COR-L47 (cell line): ENCODE results near the gene CNN2.

Source experiments
- DNase-seq: peaks from one replicate; lab custom pipeline; 2025; lab: John Stamatoyannopoulos, UW

The CNN2 gene

DNA sequence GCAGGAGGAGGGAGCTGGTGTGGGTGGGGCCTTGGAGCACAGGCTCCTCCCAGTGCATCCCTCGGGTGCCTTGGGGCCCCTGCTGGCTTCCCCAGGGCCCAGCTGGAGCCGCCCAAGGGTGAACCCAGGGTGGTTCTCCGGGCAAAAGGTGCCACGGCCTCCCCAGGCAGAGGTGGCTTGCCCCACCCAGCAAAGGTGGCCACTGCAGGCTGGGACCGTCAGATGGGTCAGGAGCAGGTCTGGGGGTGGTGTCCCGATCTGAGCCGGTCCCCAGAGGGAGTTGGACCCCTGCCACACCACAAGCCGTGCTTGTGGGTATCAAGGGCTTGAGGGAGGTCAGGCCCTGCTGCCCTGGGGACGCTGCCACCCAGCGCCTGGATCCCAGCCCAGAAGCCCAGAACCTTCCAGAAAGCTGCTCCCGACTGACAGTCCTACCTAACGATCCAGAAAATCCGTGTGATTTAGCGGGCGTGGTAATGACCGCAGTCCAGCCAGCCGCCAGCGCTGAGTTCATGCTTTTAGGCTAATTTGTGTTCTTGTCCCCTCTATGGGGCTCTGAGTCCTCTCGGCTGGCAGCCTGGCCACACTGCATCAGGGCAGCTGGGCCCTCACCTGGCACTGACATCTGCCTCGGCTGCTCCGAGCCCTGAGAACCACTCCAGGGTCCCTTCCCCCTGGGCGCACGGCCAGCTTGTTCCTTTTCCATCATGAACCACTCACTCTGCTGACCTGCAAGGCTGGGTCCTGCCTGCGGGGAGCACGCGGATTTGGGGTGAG lies 31.2 kb upstream of the CNN2 start:
- DNase-seq = no peak

DNA sequence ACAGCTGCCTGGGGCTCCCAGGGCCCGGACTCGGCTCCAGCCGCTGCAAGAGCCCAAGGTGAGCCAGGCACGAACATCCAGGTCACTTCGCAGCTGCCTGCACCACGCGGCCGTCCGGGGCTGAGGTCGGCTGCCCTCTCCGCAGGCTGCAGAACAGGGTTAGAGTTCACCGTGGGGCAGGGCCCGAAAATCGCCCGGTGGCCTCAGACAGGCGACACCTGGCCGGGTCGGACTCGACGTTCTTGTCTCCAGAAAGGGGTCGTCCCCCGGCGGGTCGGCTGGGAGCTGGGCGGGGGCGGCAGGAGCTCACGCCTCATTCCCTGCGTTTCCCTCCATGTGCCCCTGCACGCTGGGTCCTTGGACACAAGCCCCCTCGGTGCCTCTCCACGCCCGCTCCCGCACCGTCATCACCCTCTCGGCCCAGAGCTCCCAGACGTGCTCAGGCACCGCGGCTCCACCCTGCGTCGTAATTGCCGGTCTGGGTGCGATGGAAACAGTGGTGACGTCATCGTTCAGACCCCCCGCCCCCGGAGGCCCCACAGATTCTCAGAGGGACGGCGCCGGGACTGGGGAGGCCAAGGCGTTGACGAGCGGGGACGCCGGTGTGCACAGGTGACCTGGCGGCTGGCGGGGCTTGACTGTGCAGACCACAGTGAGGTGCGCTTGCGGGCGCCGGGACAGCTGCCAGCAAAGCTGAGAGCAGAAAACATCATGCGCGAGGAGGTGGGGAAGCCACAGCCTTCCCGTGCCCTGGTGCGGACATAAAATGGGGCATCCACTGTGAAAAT lies 30.2 kb upstream of the CNN2 start:
- peak; percentile 65 for DNase-seq

DNA sequence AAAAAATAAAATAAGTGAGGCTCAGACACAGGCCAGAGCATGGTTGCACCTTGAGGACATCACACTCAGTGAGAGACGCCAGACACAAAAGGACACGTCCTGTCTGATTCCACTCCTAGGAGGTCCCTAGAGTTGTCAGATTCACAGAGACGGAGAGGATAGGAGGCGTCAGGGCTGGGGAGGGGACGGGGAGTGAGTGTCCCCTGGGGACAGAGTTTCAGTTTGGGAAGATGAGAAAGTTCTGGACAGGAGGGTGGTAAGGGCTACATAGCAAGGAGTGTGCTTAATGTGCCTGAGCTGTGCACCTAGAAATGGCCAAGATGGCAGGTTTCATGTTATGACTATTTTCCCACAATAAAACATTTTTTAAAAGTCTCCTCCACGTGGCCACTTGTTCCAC lies 28.3 kb upstream of the CNN2 start:
- no peak for DNase-seq

DNA sequence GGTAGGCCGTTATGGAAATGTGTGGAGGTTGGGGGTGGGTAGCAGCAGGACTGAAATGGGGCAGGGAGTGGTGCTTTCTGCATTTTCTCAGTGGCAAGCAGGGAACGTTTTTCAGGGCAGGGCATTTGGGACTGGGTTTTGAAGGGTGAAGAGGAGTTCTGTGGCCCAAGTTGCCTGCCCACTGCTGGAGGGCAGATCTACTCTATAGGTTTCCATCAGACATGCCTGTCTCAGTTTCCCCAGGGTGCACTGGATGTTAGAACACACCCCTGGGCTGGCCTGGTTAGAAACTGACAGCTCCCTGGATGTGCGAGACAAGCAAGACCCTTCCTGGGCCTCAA lies 27.1 kb upstream of the CNN2 start:
- DNase-seq = no peak

DNA sequence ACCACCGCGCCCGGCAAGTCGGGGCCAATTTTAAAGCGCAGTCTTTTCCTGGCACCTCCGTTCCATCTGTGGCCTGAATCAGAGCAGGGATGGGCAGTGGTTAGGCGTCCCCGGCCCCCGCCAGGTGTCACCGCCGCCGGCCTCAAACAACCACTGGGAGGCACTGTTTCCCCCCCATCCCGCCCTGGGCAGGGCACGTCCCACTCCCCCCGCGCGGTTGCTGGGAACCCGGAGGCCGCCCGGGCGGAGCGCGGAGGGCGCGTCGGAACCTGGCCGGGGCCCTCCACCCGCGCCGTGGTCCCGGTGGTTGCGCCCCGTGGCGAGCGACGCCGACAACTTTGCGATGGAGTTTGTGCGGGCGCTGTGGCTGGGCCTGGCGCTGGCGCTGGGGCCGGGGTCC lies 26.3 kb upstream of the CNN2 start, which contains the start of gene GRIN3B:
Gene GRIN3B, plus strand, starts transcription at position 325 of the 400 bp plus-strand sequence. Its CDS starts 19 bp downstream, at position 344.
- no peak for DNase-seq

DNA sequence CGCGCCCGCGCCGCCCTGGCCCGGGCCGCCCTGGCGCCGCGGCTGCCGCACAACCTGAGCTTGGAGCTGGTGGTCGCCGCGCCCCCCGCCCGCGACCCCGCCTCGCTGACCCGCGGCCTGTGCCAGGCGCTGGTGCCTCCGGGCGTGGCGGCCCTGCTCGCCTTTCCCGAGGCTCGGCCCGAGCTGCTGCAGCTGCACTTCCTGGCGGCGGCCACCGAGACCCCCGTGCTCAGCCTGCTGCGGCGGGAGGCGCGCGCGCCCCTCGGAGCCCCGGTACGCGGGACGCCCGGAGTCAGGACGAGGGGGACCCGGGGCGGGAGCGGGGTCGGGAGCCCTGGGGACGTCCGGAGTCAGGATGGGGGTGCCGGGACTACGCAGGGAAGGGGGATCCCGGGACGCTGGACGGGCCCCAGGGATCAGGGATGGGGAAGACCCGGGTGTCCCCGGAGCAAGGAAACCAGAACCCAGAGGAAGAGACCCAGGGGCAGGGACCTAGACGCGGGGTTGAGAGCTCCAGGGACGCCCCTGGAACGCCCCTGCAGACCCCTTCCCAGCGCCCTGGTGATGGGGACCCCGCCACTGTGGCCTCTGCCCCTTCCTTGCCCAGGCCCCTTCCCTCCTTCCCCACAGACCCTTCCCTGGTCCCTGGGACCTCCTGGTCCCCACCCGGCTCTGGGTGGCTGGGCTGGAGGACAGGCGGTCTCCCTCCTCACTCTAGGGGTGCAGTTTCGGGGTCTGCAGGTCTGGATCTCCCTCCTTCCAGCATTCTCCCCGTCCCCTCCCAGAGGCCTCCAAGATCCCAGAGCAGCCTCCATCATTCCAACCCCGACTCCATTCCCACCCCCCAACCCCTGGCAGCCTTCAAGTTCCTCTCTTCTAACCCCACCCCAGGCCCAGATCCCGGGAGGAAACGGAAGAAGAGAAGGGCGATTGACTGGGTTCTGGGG lies 25.5 kb upstream of the CNN2 start:
- no peak for DNase-seq

DNA sequence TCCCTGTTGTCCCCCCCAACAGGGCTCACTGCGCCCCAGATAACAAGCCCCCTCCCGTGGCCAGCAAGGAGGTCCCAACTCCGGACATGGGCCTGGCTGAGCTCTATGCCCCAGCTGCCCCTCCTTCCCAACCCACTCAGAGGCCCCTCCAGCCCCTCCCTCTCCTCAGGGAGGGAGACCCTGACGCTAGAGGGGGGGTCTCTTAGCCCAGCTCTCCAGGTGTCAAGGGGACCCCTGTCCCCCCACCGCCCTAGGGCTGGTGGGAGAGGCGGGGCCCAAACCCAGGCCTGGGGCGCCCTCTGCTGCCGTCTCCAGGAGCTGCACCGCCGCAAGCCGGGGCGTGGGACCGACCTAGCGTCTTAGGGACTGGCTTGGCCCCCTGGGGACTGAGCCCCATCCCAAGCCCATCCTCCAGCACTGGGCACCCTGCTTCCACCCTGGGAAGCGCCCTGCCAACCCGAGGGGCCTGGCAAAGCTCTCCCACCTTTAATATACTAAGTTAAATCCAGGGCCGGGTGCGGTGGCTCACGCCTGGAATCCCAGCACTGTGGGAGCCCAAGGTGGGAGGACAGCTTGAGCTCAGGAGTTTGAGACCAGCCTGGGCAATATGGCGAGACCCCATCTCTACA lies 24.8 kb upstream of the CNN2 start:
- no peak for DNase-seq

DNA sequence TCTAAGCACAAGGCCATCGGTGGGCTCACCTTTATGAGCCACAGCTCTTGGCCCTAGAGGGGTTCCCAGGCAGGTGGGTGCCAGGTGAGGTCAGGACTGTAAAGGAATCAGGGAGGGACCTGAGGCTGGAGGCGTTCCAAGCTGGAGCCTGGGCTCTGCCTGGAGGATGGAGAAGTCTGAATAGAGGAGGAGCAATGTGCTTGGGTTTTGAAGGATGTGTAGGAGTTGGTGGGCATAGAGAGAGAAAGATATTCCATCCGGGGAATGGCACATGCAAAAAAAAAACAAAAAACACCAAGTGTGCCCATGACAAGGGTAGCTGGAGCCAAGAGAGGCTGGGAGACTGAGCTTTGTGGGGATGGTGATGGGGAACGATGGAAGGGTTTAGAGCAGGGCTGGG lies 23.8 kb upstream of the CNN2 start:
- DNase-seq = no peak

DNA sequence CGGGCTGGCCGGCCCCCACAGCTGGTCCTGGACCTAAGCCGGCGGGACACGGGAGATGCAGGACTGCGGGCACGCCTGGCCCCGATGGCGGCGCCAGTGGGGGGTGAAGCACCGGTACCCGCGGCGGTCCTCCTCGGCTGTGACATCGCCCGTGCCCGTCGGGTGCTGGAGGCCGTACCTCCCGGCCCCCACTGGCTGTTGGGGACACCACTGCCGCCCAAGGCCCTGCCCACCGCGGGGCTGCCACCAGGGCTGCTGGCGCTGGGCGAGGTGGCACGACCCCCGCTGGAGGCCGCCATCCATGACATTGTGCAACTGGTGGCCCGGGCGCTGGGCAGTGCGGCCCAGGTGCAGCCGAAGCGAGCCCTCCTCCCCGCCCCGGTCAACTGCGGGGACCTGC lies 23.1 kb upstream of the CNN2 start:
- no peak for DNase-seq

DNA sequence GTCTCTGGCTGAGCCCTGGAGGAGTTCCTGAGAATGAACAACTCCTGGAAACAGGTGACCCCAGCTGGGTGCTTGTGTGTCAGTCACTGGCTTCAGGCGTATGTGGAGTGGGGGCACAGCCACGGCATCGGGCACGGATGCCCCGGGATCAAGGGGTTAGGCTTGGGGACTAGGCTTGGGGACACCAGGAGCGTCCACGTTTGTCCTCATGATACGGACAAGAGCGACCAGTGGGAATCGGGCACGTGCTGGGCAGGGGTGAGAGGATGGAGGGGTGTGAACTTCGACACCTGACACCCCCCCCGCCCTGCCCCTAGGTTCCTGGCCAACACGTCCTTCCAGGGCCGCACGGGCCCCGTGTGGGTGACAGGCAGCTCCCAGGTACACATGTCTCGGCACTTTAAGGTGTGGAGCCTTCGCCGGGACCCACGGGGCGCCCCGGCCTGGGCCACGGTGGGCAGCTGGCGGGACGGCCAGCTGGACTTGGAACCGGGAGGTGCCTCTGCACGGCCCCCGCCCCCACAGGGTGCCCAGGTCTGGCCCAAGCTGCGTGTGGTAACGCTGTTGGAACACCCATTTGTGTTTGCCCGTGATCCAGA lies 22.1 kb upstream of the CNN2 start:
- DNase-seq = no peak

DNA sequence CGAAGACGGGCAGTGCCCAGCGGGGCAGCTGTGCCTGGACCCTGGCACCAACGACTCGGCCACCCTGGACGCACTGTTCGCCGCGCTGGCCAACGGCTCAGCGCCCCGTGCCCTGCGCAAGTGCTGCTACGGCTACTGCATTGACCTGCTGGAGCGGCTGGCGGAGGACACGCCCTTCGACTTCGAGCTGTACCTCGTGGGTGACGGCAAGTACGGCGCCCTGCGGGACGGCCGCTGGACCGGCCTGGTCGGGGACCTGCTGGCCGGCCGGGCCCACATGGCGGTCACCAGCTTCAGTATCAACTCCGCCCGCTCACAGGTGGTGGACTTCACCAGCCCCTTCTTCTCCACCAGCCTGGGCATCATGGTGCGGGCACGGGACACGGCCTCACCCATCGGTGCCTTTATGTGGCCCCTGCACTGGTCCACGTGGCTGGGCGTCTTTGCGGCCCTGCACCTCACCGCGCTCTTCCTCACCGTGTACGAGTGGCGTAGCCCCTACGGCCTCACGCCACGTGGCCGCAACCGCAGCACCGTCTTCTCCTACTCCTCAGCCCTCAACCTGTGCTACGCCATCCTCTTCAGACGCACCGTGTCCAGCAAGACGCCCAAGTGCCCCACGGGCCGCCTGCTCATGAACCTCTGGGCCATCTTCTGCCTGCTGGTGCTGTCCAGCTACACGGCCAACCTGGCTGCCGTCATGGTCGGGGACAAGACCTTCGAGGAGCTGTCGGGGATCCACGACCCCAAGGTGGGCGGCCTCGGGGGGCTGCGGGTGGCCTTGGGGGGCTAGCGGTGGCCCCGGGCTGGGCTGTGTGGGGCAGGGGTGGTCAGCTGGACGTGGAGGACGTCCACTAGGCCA lies 21.4 kb upstream of the CNN2 start:
- no peak for DNase-seq

DNA sequence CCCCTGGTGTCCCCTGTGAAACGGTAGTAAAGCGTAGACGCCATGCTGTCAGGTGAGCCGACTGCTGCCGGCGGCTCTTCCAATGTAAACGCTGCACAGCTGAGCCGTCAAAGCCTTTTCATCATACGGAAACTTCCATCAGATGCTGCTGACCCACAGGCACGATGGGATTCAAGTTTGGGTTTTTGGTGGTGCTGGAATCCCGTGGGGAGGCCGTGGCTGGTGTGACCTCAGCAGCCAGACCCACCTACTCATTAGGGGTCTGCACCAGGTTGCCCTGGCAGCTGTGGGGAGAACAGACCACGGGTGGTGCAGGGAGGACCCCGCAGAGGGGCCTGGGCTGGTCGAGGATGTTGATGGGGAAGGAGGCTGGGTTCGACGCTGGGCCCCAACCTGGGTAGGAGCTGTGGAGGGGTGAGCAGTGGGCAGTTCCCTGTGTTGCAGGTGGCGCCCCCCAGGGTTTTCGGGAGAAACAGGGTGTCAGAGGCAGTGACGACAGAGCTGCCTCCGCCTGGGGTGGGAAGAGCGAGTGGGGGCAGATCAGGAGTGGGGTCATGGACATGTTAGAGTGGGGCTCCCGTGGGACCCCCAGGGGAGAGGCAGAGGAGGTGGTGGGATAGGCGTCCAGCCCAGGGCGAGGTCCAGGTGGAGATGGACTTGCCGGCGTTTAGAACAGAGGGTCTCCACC lies 19.6 kb upstream of the CNN2 start:
- no peak for DNase-seq

DNA sequence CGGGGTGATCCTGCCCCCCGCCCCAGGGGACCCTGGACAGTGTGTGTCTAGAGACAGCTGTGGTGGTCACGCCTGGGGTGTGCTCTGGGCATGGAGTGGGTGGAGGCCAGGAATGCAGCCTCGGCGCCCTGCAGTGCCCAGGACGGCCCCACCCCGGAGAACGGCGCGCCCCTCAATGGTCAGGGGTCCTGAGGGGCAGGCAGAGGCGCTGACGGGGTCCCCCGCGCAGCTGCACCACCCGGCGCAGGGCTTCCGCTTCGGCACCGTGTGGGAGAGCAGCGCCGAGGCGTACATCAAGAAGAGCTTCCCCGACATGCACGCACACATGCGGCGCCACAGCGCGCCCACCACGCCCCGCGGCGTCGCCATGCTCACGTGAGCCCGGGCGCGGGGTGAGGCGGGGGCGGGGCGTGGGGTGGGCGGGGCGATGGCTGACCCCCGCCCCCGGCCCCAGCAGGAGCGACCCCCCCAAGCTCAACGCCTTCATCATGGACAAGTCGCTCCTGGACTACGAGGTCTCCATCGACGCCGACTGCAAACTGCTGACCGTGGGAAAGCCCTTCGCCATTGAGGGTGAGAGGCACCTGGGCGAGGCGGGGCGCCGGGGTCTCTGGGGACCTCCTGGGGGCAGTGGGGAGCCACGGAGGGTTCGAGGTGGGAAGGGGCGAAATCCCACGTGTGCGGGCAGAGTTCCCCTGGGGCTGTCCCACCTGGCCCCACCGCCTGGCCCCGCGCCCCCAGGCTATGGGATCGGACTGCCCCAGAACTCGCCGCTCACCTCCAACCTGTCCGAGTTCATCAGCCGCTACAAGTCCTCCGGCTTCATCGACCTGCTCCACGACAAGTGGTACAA lies 18.8 kb upstream of the CNN2 start:
- DNase-seq = no peak

DNA sequence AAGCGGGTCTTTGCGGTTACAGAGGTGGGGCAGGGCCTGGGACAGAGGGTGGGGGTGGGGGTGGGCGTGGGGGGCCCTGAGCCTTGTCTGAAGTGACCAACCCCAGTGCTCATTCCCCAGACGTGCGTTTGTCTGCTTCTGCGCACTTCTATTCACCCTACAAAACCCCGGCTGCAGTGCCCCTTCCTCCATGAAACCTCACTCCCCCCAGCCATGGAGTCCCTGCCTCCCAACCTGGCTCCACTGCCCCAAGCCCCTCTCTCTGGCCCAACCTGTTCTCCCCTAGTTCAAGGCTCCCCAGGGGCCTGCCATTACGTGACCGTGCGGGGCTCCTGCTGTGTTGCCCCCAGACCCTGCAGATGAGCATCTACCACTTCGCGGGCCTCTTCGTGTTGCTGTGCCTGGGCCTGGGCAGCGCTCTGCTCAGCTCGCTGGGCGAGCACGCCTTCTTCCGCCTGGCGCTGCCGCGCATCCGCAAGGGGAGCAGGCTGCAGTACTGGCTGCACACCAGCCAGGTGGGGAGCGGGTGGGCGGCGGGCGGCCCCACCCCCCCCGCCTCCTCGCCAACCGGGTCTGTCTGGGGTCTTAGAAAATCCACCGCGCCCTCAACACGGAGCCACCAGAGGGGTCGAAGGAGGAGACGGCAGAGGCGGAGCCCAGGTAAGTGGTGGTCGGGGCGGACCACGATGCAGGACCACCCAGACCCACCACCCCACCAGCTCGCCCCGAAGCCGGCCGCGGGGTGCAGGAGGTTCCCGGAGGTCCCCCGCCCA lies 18.0 kb upstream of the CNN2 start:
- no peak for DNase-seq

DNA sequence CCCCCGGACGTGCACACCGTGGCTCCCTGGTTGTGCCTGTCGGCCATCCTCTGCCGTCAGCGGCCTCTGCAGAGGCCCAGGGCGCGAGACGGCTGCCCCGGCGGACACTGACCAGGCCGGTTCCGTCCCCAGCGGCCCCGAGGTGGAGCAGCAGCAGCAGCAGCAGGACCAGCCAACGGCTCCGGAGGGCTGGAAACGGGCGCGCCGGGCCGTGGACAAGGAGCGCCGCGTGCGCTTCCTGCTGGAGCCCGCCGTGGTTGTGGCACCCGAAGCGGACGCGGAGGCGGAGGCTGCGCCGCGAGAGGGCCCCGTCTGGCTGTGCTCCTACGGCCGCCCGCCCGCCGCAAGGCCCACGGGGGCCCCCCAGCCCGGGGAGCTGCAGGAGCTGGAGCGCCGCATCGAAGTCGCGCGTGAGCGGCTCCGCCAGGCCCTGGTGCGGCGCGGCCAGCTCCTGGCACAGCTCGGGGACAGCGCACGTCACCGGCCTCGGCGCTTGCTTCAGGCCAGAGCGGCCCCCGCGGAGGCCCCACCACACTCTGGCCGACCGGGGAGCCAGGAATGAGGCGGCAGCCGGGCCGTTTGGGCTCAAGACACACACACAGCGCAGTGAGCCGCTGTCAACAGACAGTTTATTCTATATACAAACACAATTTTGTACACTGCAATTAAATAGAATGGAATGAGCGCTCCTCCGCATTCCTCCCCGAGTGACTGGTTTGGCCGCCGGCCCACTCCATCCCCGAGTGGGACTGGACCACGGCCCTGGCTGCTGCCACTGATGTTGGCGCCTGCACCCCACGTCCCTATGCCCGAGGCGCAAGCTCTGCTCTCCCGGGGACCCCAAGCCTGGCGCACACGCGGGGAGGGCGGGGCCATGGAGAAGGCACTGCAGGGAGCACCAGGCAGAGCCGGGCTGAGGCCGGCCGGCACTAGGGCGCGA lies 17.1 kb upstream of the CNN2 start:
- DNase-seq = no peak

DNA sequence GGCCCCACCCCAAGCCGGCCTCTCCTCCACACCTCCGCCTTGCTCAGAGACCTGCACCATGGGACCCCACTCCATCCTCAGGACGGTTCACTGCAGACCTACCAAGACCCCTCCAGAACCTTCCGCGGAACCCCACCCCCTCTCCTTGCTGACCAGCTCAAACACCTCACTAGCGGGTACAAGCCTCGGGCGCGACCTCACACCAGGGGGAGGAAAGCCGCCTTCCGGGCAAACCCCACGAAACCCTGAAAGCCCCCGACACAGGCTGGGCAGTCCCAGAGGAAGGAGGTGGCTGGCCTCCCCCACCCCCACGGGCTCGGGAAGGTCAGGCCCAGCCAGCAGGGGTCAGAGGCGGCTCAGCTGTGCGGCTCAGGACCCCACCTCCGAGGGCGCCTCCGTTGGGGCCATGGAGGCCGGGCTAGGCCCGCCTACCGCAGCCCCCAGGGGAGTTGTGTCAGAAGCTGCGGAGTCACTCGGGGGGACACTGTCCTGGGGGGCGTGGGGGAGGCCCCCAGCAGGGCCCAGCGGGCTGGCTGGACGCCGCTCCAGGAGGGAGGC lies 16.3 kb upstream of the CNN2 start:
- no peak for DNase-seq
